Stimulated activated naive CD4-positive, alpha-beta T cell (primary cell): ENCODE measurements around the gene KIF16B.
"Not testable (repeated sequence)": the region's sequence is repeated elsewhere in the genome, so short reads cannot be mapped to it uniquely, and the experiment has no call there.

ENCODE experiments used
- DNase-seq, 6 experiments: peaks; one replicate each; lab custom pipeline; 2025; lab: John Stamatoyannopoulos, UW

The KIF16B gene

GRCh38 chr20:16589623-16590022, 16.4 kb upstream of the KIF16B start:
- DNase-seq: no peak

GRCh38 chr20:16588241-16588640, 15.0 kb upstream of the KIF16B start:
- no peak for DNase-seq

- no peak for DNase-seq
Observed at GRCh38 chr20:16587066-16587465, 13.8 kb upstream of the KIF16B start.

GRCh38 chr20:16583474-16583873, 10.2 kb upstream of the KIF16B start:
- DNase-seq: no peak

GRCh38 chr20:16581241-16581640, 8.0 kb upstream of the KIF16B start:
- no peak for DNase-seq

- DNase-seq: no peak
Observed at GRCh38 chr20:16580620-16581019, 7.4 kb upstream of the KIF16B start.

- DNase-seq: no peak
Observed at GRCh38 chr20:16580147-16580546, 6.9 kb upstream of the KIF16B start.

GRCh38 chr20:16576219-16576618, 3.0 kb upstream of the KIF16B start:
- DNase-seq: no peak

GRCh38 chr20:16575390-16576140, 2.3 kb upstream of the KIF16B start:
- no peak for DNase-seq

- peak; percentile 54 to 76 (median 65) for DNase-seq
Observed at GRCh38 chr20:16574656-16575355, 1.6 kb upstream of the KIF16B start.

GRCh38 chr20:16571333-16571732, 1.9 kb downstream of the KIF16B start:
- no peak for DNase-seq

GRCh38 chr20:16569246-16570153, 3.7 kb downstream of the KIF16B start:
- DNase-seq: no peak

GRCh38 chr20:16566080-16566479, 7.2 kb downstream of the KIF16B start:
- DNase-seq: no peak

- not testable (repeated sequence) for DNase-seq
Observed at GRCh38 chr20:16564079-16564478, 9.2 kb downstream of the KIF16B start.

- no peak for DNase-seq
Observed at GRCh38 chr20:16563066-16563806, 10.0 kb downstream of the KIF16B start.

GRCh38 chr20:16562259-16562658, 11.0 kb downstream of the KIF16B start:
- no peak for DNase-seq

- no peak for DNase-seq
Observed at GRCh38 chr20:16560661-16561060, 12.6 kb downstream of the KIF16B start.

- no peak for DNase-seq
Observed at GRCh38 chr20:16560216-16560615, 13.0 kb downstream of the KIF16B start.

GRCh38 chr20:16556301-16556700, 16.9 kb downstream of the KIF16B start:
- no peak for DNase-seq

GRCh38 chr20:16555754-16556153, 17.5 kb downstream of the KIF16B start:
- no peak for DNase-seq

- no peak for DNase-seq
Observed at GRCh38 chr20:16554766-16555543, 18.3 kb downstream of the KIF16B start.
